CD4-positive, CD25-positive, alpha-beta regulatory T cell (primary cell): ENCODE measurements around the gene CCSER1. TPM values are rescaled to one million over a fixed set of nuclear protein-coding genes. Genes with fewer than 3 reads are reported as not detected.

Experiments used
- ATAC-seq, 2 donors: fragments of 150-1000 bp; cut with Tn5 transposase; one replicate each; pipeline ENCODE4 v1.10.0; 2021; ENCODE audit warnings: low read depth in 2 of 2, moderate number of reproducible peaks in 2 of 2, moderate library complexity in 1 of 2
- DNase-seq, 3 donors: peaks; one replicate each; pipeline versions ENCODE4 v3.0.0 to v3.0.0-alpha.2; 2012 to 2022; ENCODE audit warnings: mixed read lengths in 1 of 3
- H3K27ac ChIP-seq: one replicate; pipeline ENCODE4 v1.7.0; 2013; ENCODE audit warnings: mild to moderate bottlenecking, low read length; ENCODE audit not compliant: insufficient read depth, poor library complexity, severe bottlenecking
- H3K27me3 ChIP-seq: one replicate; pipeline ENCODE4 v1.7.0; 2013; ENCODE audit warnings: low read length; ENCODE audit not compliant: control insufficient read depth, insufficient read depth
- H3K36me3 ChIP-seq: one replicate; pipeline ENCODE4 v1.7.0; 2013; ENCODE audit warnings: mild to moderate bottlenecking, low read length, moderate library complexity; ENCODE audit not compliant: control insufficient read depth, insufficient read depth
- H3K4me1 ChIP-seq: 2 replicates; pipeline ENCODE4 v1.7.0; 2013; ENCODE audit warnings: mild to moderate bottlenecking, low read length; ENCODE audit not compliant: insufficient read depth, control insufficient read depth, poor library complexity, severe bottlenecking
- H3K4me3 ChIP-seq: one replicate; pipeline ENCODE4 v1.7.0; 2013; ENCODE audit warnings: low read depth, mild to moderate bottlenecking, low read length, moderate library complexity
- H3K9me3 ChIP-seq, 2 experiments: 1 replicate in 1 of 2; 2 replicates in 1 of 2; pipeline ENCODE4 v1.7.0; 2013; ENCODE audit warnings: low read length in 2 of 2, mild to moderate bottlenecking in 1 of 2, moderate library complexity in 1 of 2; ENCODE audit not compliant: control insufficient read depth in 2 of 2
- H3K27ac Mint-ChIP-seq, 3 donors: one replicate each; pipeline ENCODE4 v1.8.0; 2020 to 2022; ENCODE audit warnings: mild to moderate bottlenecking in 3 of 3, mixed read lengths in 3 of 3, moderate library complexity in 2 of 3
- H3K27me3 Mint-ChIP-seq: one replicate; pipeline ENCODE4 v1.8.0; 2022; ENCODE audit warnings: mild to moderate bottlenecking, mixed read lengths
- H3K36me3 Mint-ChIP-seq: one replicate; pipeline ENCODE4 v1.8.0; 2020; ENCODE audit warnings: mixed read lengths
- H3K4me1 Mint-ChIP-seq, 4 donors: one replicate each; pipeline ENCODE4 v1.8.0; 2020 to 2022; ENCODE audit warnings: mixed read lengths in 4 of 4, mild to moderate bottlenecking in 1 of 4
- H3K4me3 Mint-ChIP-seq, 4 donors: one replicate each; pipeline ENCODE4 v1.8.0; 2020 to 2022; ENCODE audit warnings: mild to moderate bottlenecking in 4 of 4, mixed read lengths in 4 of 4, moderate library complexity in 3 of 4
- H3K9me3 Mint-ChIP-seq, 7 donors: one replicate each; pipeline ENCODE4 v1.8.0; 2020 to 2022; ENCODE audit warnings: mixed read lengths in 7 of 7, mild to moderate bottlenecking in 3 of 7, moderate library complexity in 2 of 7
- polyA plus RNA-seq, 4 donors: library from polyadenylated mRNA; unstranded; fragments of 300-500 nt; fragmentation: Illumina TruSeq; gene quantifications; one replicate each; pipeline ENCODE4 v1.2.3, GENCODE V29; 2021
- total RNA-seq: library from RNA; stranded (reverse); gene quantifications from one replicate; pipeline ENCODE4 v1.2.3, GENCODE V29; 2022

CCSER1 gene
- total and polyA plus RNA-seq, 5 donors from 2014 or later = 0.20 to 0.60 TPM; not detected in 3

DNA sequence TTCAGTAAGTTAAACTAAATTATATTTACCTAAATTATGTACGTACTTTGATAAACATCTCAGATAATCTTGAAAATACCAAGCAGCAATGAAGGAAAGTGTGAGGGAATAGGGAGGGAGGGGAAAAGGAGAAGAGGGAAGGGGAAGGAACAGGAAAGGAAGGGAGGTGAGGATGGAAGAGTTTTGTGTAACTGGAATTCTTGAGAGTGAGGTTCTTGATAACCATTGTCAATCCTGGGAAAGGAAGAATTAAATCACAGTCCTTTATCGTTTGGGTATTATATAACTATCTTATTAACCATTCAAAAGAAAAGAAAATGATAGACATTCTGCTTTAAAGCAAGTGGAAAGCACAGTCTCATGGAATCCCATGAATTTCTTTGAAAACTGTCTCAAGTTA, 795.0 kb downstream of the CCSER1 start:
- H3K36me3 ChIP-seq = no peaks in the 10 kb centered on the region
- Mint-ChIP-seq H3K4me1 (no peaks in the 10 kb centered on the region), H3K9me3 (peaks cover 0 to 5% (median 0%) of the 10 kb centered on the region in 7 donors), H3K4me3 (no peak overlapping the region), H3K27me3 (no peaks in the 10 kb centered on the region), H3K36me3 (no peaks in the 10 kb centered on the region), H3K27ac (no peak overlapping the region)
- DNase-seq (no peak), ATAC-seq (no peak)
- H3K9me3 ChIP-seq = no peaks in the 10 kb centered on the region
- no peak overlapping the region for H3K4me3 ChIP-seq
- no peaks in the 10 kb centered on the region for H3K4me1 ChIP-seq
- H3K27me3 ChIP-seq = no peaks in the 10 kb centered on the region
- H3K27ac ChIP-seq = no peak overlapping the region

DNA sequence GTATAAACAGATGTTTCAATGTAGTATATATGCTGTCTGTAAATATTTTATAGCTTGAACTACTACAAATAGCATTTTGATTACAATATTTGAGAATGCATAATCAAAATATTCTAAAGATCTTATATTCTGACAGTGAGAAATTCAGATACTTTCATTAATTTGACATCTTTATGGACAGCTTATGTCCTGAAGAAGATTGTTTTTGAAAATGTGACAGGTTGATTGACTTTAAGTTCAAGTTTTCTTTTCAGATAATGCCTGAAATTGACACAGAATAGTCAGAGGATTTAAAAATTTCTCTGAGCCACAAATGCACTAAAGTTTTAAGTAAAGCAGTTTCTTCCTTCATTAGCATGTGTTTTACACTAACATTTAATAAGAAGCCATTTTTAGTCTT, 799.8 kb downstream of the CCSER1 start:
- Mint-ChIP-seq H3K4me3 (no peak overlapping the region), H3K27ac (no peak overlapping the region), H3K4me1 (no peaks in the 10 kb centered on the region), H3K27me3 (no peaks in the 10 kb centered on the region), H3K9me3 (no peaks in the 10 kb centered on the region), H3K36me3 (no peaks in the 10 kb centered on the region)
- Histone ChIP-seq H3K27me3 (no peaks in the 10 kb centered on the region), H3K9me3 (peaks cover 0 to 3% of the 10 kb centered on the region in 2 experiments), H3K4me1 (no peaks in the 10 kb centered on the region), H3K27ac (no peak overlapping the region), H3K4me3 (no peak overlapping the region), H3K36me3 (no peaks in the 10 kb centered on the region)
- DNase-seq (no peak), ATAC-seq (no peak)

DNA sequence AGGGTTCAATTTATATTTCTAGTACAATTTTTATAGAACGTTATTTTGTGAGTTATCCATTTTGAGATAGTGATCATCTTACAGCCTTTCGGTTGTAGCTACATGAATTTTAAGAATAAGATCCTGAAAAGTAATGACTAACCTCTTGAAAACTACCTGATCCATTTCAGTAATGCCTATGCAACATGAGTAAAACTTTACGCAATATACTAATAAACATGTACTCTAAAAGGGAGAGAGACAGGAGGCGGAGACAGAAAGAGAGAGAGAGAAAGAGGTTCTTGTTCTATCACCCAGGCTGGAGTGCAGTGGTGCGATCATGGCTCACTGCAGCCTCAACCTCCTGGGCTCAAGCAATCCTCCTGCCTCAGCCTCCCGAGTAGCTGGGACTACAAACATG, 816.1 kb downstream of the CCSER1 start:
- Histone ChIP-seq H3K4me1 (no peaks in the 10 kb centered on the region), H3K4me3 (no peak overlapping the region), H3K9me3 (peaks cover 0 to 3% of the 10 kb centered on the region in 2 experiments), H3K27ac (no peak overlapping the region), H3K36me3 (no peaks in the 10 kb centered on the region), H3K27me3 (no peaks in the 10 kb centered on the region)
- H3K4me3 Mint-ChIP-seq = no peak overlapping the region
- H3K4me1 Mint-ChIP-seq = no peaks in the 10 kb centered on the region
- DNase-seq (no peak), ATAC-seq (no peak)
- H3K9me3 Mint-ChIP-seq = peaks cover 0 to 8% (median 5%) of the 10 kb centered on the region in 7 donors
- no peaks in the 10 kb centered on the region for H3K36me3 Mint-ChIP-seq
- H3K27me3 Mint-ChIP-seq = no peaks in the 10 kb centered on the region
- no peak overlapping the region for H3K27ac Mint-ChIP-seq

DNA sequence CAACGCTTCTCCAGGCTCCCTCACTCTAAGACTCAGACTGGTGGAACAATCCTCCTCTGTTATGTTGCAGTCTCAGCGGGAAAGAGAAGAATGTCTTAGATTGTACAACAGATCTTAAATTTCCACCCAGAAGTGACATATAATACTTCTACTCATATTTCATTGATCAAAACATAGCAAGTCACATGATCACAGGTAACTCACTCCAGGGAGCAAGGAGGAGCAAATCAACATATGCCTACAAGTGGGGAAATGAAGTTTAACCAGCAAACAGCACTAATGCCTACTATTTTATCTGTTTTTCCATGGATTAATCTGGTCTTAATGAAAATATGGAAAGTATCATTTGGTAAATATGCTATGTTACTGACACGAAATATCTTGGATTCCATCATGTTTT, 819.8 kb downstream of the CCSER1 start:
- H3K36me3 Mint-ChIP-seq = no peaks in the 10 kb centered on the region
- peaks cover 0 to 8% (median 4%) of the 10 kb centered on the region in 7 donors for H3K9me3 Mint-ChIP-seq
- Histone ChIP-seq H3K36me3 (no peaks in the 10 kb centered on the region), H3K4me3 (no peak overlapping the region), H3K9me3 (peaks cover 0 to 1% of the 10 kb centered on the region in 2 experiments), H3K27me3 (no peaks in the 10 kb centered on the region), H3K27ac (no peak overlapping the region), H3K4me1 (no peaks in the 10 kb centered on the region)
- H3K27me3 Mint-ChIP-seq = no peaks in the 10 kb centered on the region
- no peak for DNase-seq
- no peak overlapping the region for H3K4me3 Mint-ChIP-seq
- H3K4me1 Mint-ChIP-seq = no peaks in the 10 kb centered on the region
- no peak for ATAC-seq
- no peak overlapping the region for H3K27ac Mint-ChIP-seq

DNA sequence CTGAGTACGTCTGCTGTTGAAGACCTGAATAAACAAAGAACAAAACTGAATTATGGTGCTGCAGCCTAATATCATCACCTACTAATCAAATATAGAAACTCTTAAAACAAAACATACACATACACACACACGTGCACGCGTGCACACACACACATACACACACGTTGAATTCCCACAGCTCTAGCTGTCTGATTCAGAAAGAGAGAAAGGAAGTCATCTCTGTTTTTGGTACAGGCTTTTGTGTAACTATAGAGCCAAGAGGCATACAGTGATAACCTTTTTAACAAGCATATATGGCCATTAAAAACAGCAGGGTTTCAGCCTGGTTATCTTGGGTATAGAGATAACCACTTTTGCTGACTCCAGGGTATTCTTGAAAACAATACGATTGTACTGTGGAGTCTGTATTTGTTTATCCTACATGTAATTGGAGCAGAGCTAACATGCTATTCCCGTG, 823.2 kb downstream of the CCSER1 start:
- H3K4me3 Mint-ChIP-seq = no peak overlapping the region
- H3K27me3 Mint-ChIP-seq = no peaks in the 10 kb centered on the region
- DNase-seq = no peak
- Histone ChIP-seq H3K4me1 (no peaks in the 10 kb centered on the region), H3K27me3 (no peaks in the 10 kb centered on the region), H3K27ac (no peak overlapping the region), H3K4me3 (no peak overlapping the region), H3K36me3 (no peaks in the 10 kb centered on the region), H3K9me3 (no peaks in the 10 kb centered on the region)
- H3K27ac Mint-ChIP-seq = no peak overlapping the region
- ATAC-seq = no peak
- no peaks in the 10 kb centered on the region for H3K36me3 Mint-ChIP-seq
- H3K4me1 Mint-ChIP-seq = no peaks in the 10 kb centered on the region
- peaks cover 0 to 1% (median 0%) of the 10 kb centered on the region in 7 donors for H3K9me3 Mint-ChIP-seq

DNA sequence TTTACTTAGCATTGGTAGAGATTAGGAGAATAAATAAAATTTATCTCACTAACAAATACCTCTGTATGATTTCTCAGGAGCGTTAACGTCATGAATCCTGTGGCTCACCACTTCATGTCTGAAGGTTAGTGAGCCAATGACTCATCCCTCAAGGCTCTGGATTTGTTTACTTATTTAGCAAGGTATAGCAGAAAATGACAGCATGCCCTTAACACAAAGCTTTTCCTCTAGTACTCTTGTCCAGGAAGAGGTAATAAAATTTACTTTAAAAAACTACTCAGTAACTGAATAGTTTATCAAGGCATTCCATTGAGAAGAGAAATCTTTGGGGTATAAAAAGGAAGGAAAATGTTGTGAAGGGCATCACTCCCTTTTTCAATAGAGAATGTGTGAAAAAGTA, 823.8 kb downstream of the CCSER1 start:
- Mint-ChIP-seq H3K4me1 (no peaks in the 10 kb centered on the region), H3K4me3 (no peak overlapping the region), H3K9me3 (peaks cover 0 to 3% (median 0%) of the 10 kb centered on the region in 7 donors), H3K27ac (no peak overlapping the region), H3K27me3 (no peaks in the 10 kb centered on the region), H3K36me3 (no peaks in the 10 kb centered on the region)
- no peaks in the 10 kb centered on the region for H3K36me3 ChIP-seq
- ATAC-seq (no peak), DNase-seq (no peak)
- H3K9me3 ChIP-seq = no peaks in the 10 kb centered on the region
- H3K4me3 ChIP-seq = no peak overlapping the region
- no peaks in the 10 kb centered on the region for H3K4me1 ChIP-seq
- H3K27me3 ChIP-seq = no peaks in the 10 kb centered on the region
- H3K27ac ChIP-seq = no peak overlapping the region

DNA sequence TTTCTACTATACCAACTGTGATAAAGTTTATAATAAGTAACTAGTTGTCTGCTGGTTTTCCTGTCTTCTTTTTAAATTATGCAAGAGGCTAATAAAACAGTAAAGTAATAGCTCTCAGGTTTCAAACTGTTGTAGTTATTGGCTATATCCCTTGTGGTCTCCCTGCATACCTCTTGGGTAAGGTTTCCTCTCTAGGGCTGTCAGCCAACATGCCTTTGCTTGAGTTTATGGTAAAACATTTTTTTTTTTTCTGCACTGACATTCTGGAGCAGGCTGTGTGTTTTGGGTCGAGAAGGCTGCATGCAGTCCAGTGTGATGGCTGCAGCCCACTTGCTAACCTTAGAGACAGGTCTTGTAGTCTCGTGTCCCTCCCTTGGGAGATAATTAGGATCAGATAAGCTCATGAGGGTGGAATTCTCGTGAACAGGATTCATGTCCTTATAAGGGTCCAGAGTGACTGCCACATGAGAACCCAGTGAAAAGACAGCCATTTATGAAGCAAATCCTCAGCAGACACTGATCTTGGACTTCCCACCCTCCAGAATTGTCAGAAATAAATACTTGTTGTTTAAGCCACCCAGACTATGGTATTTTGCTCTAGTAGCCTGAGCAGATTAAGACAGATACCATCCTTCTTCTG, 831.2 kb downstream of the CCSER1 start:
- no peak overlapping the region for H3K27ac ChIP-seq
- no peaks in the 10 kb centered on the region for H3K4me1 Mint-ChIP-seq
- H3K4me3 Mint-ChIP-seq = no peak overlapping the region
- H3K4me1 ChIP-seq = no peaks in the 10 kb centered on the region
- no peaks in the 10 kb centered on the region for H3K27me3 ChIP-seq
- no peak overlapping the region for H3K27ac Mint-ChIP-seq
- no peaks in the 10 kb centered on the region for H3K9me3 ChIP-seq
- H3K27me3 Mint-ChIP-seq = no peaks in the 10 kb centered on the region
- peaks cover 0 to 5% (median 1%) of the 10 kb centered on the region in 7 donors for H3K9me3 Mint-ChIP-seq
- ATAC-seq (no peak), DNase-seq (no peak)
- H3K4me3 ChIP-seq = no peak overlapping the region
- H3K36me3 Mint-ChIP-seq = no peaks in the 10 kb centered on the region
- H3K36me3 ChIP-seq = no peaks in the 10 kb centered on the region

DNA sequence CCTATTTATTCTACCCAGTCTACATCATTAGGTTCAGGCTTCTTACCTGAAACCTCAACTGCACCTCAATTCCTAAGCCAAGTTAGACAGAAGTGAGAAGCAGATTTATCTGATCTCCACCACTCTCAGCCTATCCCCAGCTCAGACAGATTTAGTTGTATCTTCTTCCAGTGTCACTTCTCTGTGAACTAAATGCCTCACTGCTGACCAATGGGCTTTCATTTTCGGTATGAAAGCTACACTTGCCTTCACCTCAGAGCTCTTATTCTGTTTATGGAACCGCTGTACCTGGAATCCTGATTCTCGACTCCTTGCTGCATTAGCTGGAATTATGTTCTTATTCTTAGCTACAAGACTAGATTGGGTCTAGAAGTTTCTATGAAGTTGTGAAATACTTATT, 833.2 kb downstream of the CCSER1 start:
- no peaks in the 10 kb centered on the region for H3K36me3 ChIP-seq
- H3K27me3 ChIP-seq = no peaks in the 10 kb centered on the region
- peaks cover 0 to 5% (median 3%) of the 10 kb centered on the region in 7 donors for H3K9me3 Mint-ChIP-seq
- DNase-seq = no peak
- H3K4me3 ChIP-seq = no peak overlapping the region
- H3K27ac Mint-ChIP-seq = no peak overlapping the region
- no peaks in the 10 kb centered on the region for H3K4me1 Mint-ChIP-seq
- H3K4me3 Mint-ChIP-seq = no peak overlapping the region
- ATAC-seq = no peak
- H3K27ac ChIP-seq = no peak overlapping the region
- H3K36me3 Mint-ChIP-seq = no peaks in the 10 kb centered on the region
- no peaks in the 10 kb centered on the region for H3K27me3 Mint-ChIP-seq
- no peaks in the 10 kb centered on the region for H3K4me1 ChIP-seq
- H3K9me3 ChIP-seq = no peaks in the 10 kb centered on the region
